H1 (cell line): ENCODE results near the gene TACC2. TPM values are rescaled to one million over a fixed set of nuclear protein-coding genes. Genes with fewer than 3 reads are reported as not detected.

Experiments used
- CTCF ChIA-PET: fragments of 300-600 bp; sonication (Branson Sonifier 250); formaldehyde crosslinking; loops from one replicate; lab custom pipeline; 2021; ENCODE audit not compliant: partially characterized antibody; lab: Charles Lee
- POLR2A ChIA-PET: fragments of 300-600 bp; sonication (Branson Sonifier 250); formaldehyde crosslinking; loops from one replicate; lab custom pipeline; 2021; ENCODE audit warnings: inconsistent platforms; ENCODE audit not compliant: partially characterized antibody; lab: Charles Lee
- DNase-seq, 2 experiments: peaks; one replicate each; pipeline versions ENCODE4 v3.0.0 to v3.0.0-alpha.2; 2010 to 2022; ENCODE audit warnings: low spot score in 2 of 2, low read depth in 1 of 2, mixed read lengths in 1 of 2
- FAIRE-seq: peaks from 2 replicates; lab custom pipeline; 2011; peaks lifted over from hg19 to GRCh38; lab: Jason Lieb, UNC
- H2AFZ ChIP-seq: 2 replicates; pipeline ENCODE4 v1.8.1; 2012; ENCODE audit warnings: low read length, inconsistent platforms
- H2AK5ac ChIP-seq: 2 replicates; pipeline ENCODE4 v1.6.1; 2013; ENCODE audit warnings: low read depth, low read length
- H2BK120ac ChIP-seq: replicated peaks from 2 replicates; pipeline ENCODE3; 2013; ENCODE audit warnings: low read depth, low read length, inconsistent platforms
- H2BK12ac ChIP-seq: 2 replicates; pipeline ENCODE4 v1.6.1; 2013; ENCODE audit warnings: low read depth, low read length
- H2BK15ac ChIP-seq: 2 replicates; pipeline ENCODE4 v1.6.1; 2013; ENCODE audit warnings: low read length
- H2BK20ac ChIP-seq: 2 replicates; pipeline ENCODE4 v1.6.1; 2013; ENCODE audit warnings: low read length
- H2BK5ac ChIP-seq: 2 replicates; pipeline ENCODE4 v1.6.1; 2013; ENCODE audit warnings: low read depth, low read length
- H3K14ac ChIP-seq: 2 replicates; pipeline ENCODE4 v1.6.1; 2013; ENCODE audit warnings: inconsistent platforms; ENCODE audit not compliant: insufficient read length
- H3K18ac ChIP-seq: 2 replicates; pipeline ENCODE4 v1.6.1; 2013; ENCODE audit warnings: low read length; ENCODE audit errors: extremely low read depth
- H3K23ac ChIP-seq: 2 replicates; pipeline ENCODE4 v1.6.1; 2013; ENCODE audit warnings: inconsistent platforms; ENCODE audit not compliant: insufficient read length
- H3K23me2 ChIP-seq: 2 replicates; pipeline ENCODE4 v1.6.1; 2013; ENCODE audit warnings: low read depth, low read length
- H3K27ac ChIP-seq: 2 replicates; pipeline ENCODE4 v1.6.1; 2011; ENCODE audit warnings: low read depth, low read length, inconsistent platforms
- H3K27me3 ChIP-seq, 4 experiments: replicated peaks in 1 of 4; 1 replicate in 1 of 4; 2 replicates in 3 of 4; pipeline versions ENCODE4 v1.6.1 to v1.8.1; 2011 to 2013; ENCODE audit warnings: low read length in 3 of 4, mild to moderate bottlenecking in 3 of 4, inconsistent platforms in 2 of 4, mixed read lengths in 2 of 4, moderate library complexity in 1 of 4; ENCODE audit not compliant: control insufficient read depth in 3 of 4, insufficient read depth in 3 of 4; ENCODE audit errors: extremely low read depth in 1 of 4
- H3K36me3 ChIP-seq, 4 experiments: 2 replicates each; pipeline versions ENCODE4 v1.6.1 to v1.8.1; 2011 to 2013; ENCODE audit warnings: mild to moderate bottlenecking in 4 of 4, low read length in 3 of 4, moderate library complexity in 2 of 4, control low read depth in 1 of 4, inconsistent platforms in 1 of 4; ENCODE audit not compliant: insufficient read depth in 4 of 4, control insufficient read depth in 2 of 4
- H3K4ac ChIP-seq: replicated peaks from 2 replicates; pipeline ENCODE3; 2013; ENCODE audit warnings: low read length, low read depth, mixed read lengths, inconsistent platforms; ENCODE audit not compliant: insufficient read length
- H3K4me1 ChIP-seq, 4 experiments: replicated peaks in 1 of 4; 1 replicate in 1 of 4; 2 replicates in 3 of 4; pipeline versions ENCODE4 v1.6.1 to v1.8.1; 2011 to 2013; ENCODE audit warnings: low read length in 3 of 4, inconsistent platforms in 2 of 4, mixed read lengths in 1 of 4; ENCODE audit not compliant: insufficient read depth in 4 of 4, control insufficient read depth in 3 of 4
- H3K4me2 ChIP-seq, 2 experiments: 2 replicates each; pipeline versions ENCODE4 v1.6.1 to v1.8.1; 2011 to 2013; ENCODE audit warnings: low read depth in 2 of 2, low read length in 2 of 2, control low read depth in 1 of 2, inconsistent platforms in 1 of 2, mild to moderate bottlenecking in 1 of 2; ENCODE audit not compliant: insufficient read depth in 1 of 2
- H3K4me3 ChIP-seq, 4 experiments: fragments of 200-600, 300-600 bp in 1 of 4; sonication (generic), shearing (Covaris generic), sonication (Bioruptor Twin) in 1 of 4; 2 replicates each; pipeline versions ENCODE4 v1.5.1 to v1.8.1; 2011 to 2016; ENCODE audit warnings: low read length in 4 of 4, low read depth in 3 of 4, control low read depth in 2 of 4, inconsistent platforms in 2 of 4, mild to moderate bottlenecking in 2 of 4, mixed read lengths in 1 of 4, moderate library complexity in 1 of 4; ENCODE audit not compliant: insufficient read depth in 2 of 4; ENCODE audit errors: extremely low read depth in 1 of 4
- H3K56ac ChIP-seq: replicated peaks from 2 replicates; pipeline ENCODE3; 2013; ENCODE audit warnings: low read depth, mild to moderate bottlenecking, mixed read lengths, low read length, inconsistent platforms; ENCODE audit not compliant: insufficient read length
- H3K79me1 ChIP-seq: 2 replicates; pipeline ENCODE4 v1.6.1; 2013; ENCODE audit warnings: low read depth, low read length, control low read depth
- H3K79me2 ChIP-seq, 2 experiments: 2 replicates each; pipeline versions ENCODE4 v1.6.1 to v1.8.1; 2012 to 2013; ENCODE audit warnings: low read length in 2 of 2, mild to moderate bottlenecking in 2 of 2, inconsistent platforms in 1 of 2; ENCODE audit not compliant: insufficient read depth in 2 of 2, control insufficient read depth in 1 of 2
- H3K9ac ChIP-seq, 4 experiments: replicated peaks in 1 of 4; 1 replicate in 1 of 4; 2 replicates in 3 of 4; pipeline versions ENCODE4 v1.6.1 to v1.8.1; 2011 to 2013; ENCODE audit warnings: low read depth in 3 of 4, low read length in 3 of 4, control low read depth in 2 of 4, mild to moderate bottlenecking in 2 of 4, moderate library complexity in 2 of 4, inconsistent platforms in 1 of 4; ENCODE audit errors: extremely low read depth in 1 of 4
- H3K9me3 ChIP-seq, 2 experiments: 2 replicates each; pipeline versions ENCODE4 v1.6.1 to v1.8.1; 2012 to 2013; ENCODE audit warnings: mild to moderate bottlenecking in 2 of 2, moderate library complexity in 2 of 2, control low read depth in 1 of 2, inconsistent platforms in 1 of 2, low read depth in 1 of 2, low read length in 1 of 2, mixed read lengths in 1 of 2; ENCODE audit not compliant: insufficient read depth in 2 of 2
- H4K20me1 ChIP-seq, 2 experiments: replicated peaks in 1 of 2; 2 replicates each; pipeline versions ENCODE3 to v1.8.1; 2011 to 2013; ENCODE audit warnings: inconsistent platforms in 2 of 2, low read length in 2 of 2, mild to moderate bottlenecking in 1 of 2; ENCODE audit not compliant: insufficient read depth in 2 of 2, control insufficient read depth in 1 of 2
- H4K5ac ChIP-seq: 2 replicates; pipeline ENCODE4 v1.6.1; 2013; ENCODE audit warnings: low read length, low read depth, mixed read lengths, inconsistent platforms; ENCODE audit not compliant: insufficient read length
- H4K8ac ChIP-seq: 2 replicates; pipeline ENCODE4 v1.8.0; 2013; ENCODE audit warnings: mild to moderate bottlenecking, moderate library complexity, low read length, inconsistent platforms; ENCODE audit not compliant: insufficient read depth; ENCODE audit errors: extremely low read depth
- H4K91ac ChIP-seq: replicated peaks from 2 replicates; pipeline ENCODE3; 2013; ENCODE audit warnings: low read length, mixed read lengths, inconsistent platforms; ENCODE audit not compliant: insufficient read length
- POLR2AphosphoS5 ChIP-seq: IDR thresholded peaks from 2 replicates; pipeline ENCODE4 v1.6.1; 2011; ENCODE audit warnings: low read depth, low read length
- RBBP5 ChIP-seq: IDR thresholded peaks from 2 replicates; pipeline ENCODE4 v1.7.1; 2012; ENCODE audit warnings: low read depth, mild to moderate bottlenecking, inconsistent platforms, low read length, moderate library complexity, borderline replicate concordance
- WGBS, 2 experiments: shearing (Covaris generic) in 1 of 2; methylation state at CpG; one replicate each; pipeline versions ENCODE4 v1.1.6 to v1.1.7; 2013 to 2015; ENCODE audit warnings: low lambda C conversion rate in 2 of 2, mixed read lengths in 2 of 2, inconsistent platforms in 1 of 2, low coverage in 1 of 2, missing lambda C conversion rate in 1 of 2; ENCODE audit not compliant: insufficient replicate concordance in 2 of 2, insufficient coverage in 1 of 2, insufficient read length in 1 of 2; ENCODE audit errors: extremely low coverage in 1 of 2, missing lambda C conversion rate in 1 of 2; 5-methylcytosine and 5-hydroxymethylcytosine counted together
- polyA plus RNA-seq, 7 experiments: library from polyadenylated mRNA; depleted of rRNA in 3 of 7; stranded (reverse) in 5 of 7; unstranded in 2 of 7; fragments of >200 nt in 5 of 7; fragments of 200-250 nt in 2 of 7; gene quantifications; 1 replicate in 5 of 7; 2 replicates in 1 of 7; 4 replicates in 1 of 7; pipeline versions ENCODE4 v1.2.1 to v1.2.3, GENCODE V29; 2011 to 2013; ENCODE audit warnings: missing spikeins in 2 of 7, mixed read lengths in 2 of 7
- total RNA-seq: library from RNA; stranded (reverse); fragmentation: NEBNext Ultra II Directional; extraction: Animal tissue kit (Norgen Biotek cat#: 25700); gene quantifications from 2 replicates; pipeline ENCODE4 v1.2.1, GENCODE V29; 2021

Gene TACC2
- total and polyA plus RNA-seq, 2 of the 8 experiments (the other 6 are each of a cell fraction or from before 2014, with no cell fraction given): 21.2 to 46.6 TPM

DNA sequence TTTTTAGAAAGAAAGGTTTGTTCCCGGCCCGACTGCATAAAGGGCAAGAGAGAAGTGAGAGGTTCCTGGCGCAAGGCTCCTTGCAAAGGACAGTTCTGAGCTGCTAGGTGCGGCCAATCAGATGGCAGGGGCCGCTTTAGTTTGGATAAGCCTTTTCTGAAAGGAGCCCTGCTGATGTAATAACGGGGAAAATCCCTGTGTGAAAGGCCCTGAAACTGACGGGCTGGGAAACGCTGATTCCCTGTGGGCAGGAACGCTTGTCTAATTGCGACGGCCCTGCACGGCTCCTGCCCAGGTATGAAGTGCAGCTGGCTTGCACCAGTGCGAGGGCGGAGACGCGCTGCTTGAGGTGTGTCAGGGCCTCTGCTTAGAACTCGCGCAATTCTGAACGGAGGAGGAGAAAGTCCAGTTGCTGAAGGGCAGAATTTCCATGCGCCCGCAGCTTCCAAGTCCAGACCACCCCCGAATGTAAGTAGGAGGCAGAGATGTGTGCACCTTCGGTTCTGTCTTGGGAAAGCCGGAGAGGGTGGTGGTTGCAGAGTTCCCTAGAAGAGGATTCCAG lies 30.5 kb downstream of the TACC2 start:
- FAIRE-seq: no peak
- H3K4me3 ChIP-seq: peak overlapping the region in 1 of 4 experiments; percentile 23; a peak in 2 of 8 replicates
- H4K20me1 ChIP-seq: no peaks in the 10 kb centered on the region
- no peak overlapping the region for H3K56ac ChIP-seq
- H2AFZ ChIP-seq: peak overlapping the region; percentile 68
- H3K23me2 ChIP-seq: peaks cover 3% of the 10 kb centered on the region; the same call in 1 of the 2 replicates
- TF ChIP-seq RBBP5 (0 out of 2 replicates have a peak, but pooled peaks have one; percentile 30), POLR2AphosphoS5 (no peak)
- H3K4me2 ChIP-seq: peak overlapping the region in 1 of 2 experiments; percentile 55; a peak in 1 of 4 replicates
- no peaks in the 10 kb centered on the region for H3K9me3 ChIP-seq
- no peaks in the 10 kb centered on the region for H3K79me1 ChIP-seq
- peak in 1 of 2 experiments; percentile 52 for DNase-seq
- H2BK120ac ChIP-seq: no peak overlapping the region
- WGBS, 2 experiments: 74% methylated on average over 24 of the region's 24 CpGs; no CpG with 5 or more reads in 1 of the 2 experiments
- ChIA-PET CTCF (no interaction called here), POLR2A (interaction anchor here (0.9 to 1.4 kb wide), 2 partner anchors 15 to 92 kb away, joined by 3 to 4 read pairs; partner anchors contain the start of gene ATE1)
- H4K91ac ChIP-seq: no peak overlapping the region
- H3K27me3 ChIP-seq: no peaks in the 10 kb centered on the region
- H2BK15ac ChIP-seq: no peak overlapping the region
- H3K4ac ChIP-seq: no peak overlapping the region
- peak overlapping the region; percentile 49; the same call in 1 of the 2 replicates for H2BK20ac ChIP-seq
- H2AK5ac ChIP-seq: no peak overlapping the region
- no peaks in the 10 kb centered on the region for H3K36me3 ChIP-seq
- peaks cover 0 to 8% (median 5%) of the 10 kb centered on the region in 4 experiments; a peak in 6 of 7 replicates for H3K4me1 ChIP-seq
- no peaks in the 10 kb centered on the region for H3K79me2 ChIP-seq
- no peak overlapping the region for H3K23ac ChIP-seq
- H2BK12ac ChIP-seq: no peak overlapping the region
- no peak overlapping the region for H3K14ac ChIP-seq
- H3K9ac ChIP-seq: peak overlapping the region in 1 of 4 experiments; percentile 10; a peak in 1 of 7 replicates
- H2BK5ac ChIP-seq: peak overlapping the region; percentile 71; the same call in 1 of the 2 replicates
- H3K18ac ChIP-seq: peak overlapping the region; percentile 49; the same call in 1 of the 2 replicates
- no peak overlapping the region for H3K27ac ChIP-seq
- H4K5ac ChIP-seq: no peak overlapping the region
- no peak overlapping the region for H4K8ac ChIP-seq
